OCI-LY1 (cell line): Measurements from ENCODE around the gene NCKAP1.

ENCODE experiments used
- CTCF ChIP-seq: fragments of 200-600 bp; sonication (generic), shearing (Covaris generic); IDR thresholded peaks from 2 replicates; pipeline ENCODE4 v1.5.1; 2017; ENCODE audit warnings: mild to moderate bottlenecking, antibody characterized with exemption, low read length, moderate library complexity, mixed read lengths
- EZH2 ChIP-seq: fragments of 200-600 bp; sonication (generic), shearing (Covaris generic); IDR thresholded peaks from 2 replicates; pipeline ENCODE4 v1.8.0; 2017; ENCODE audit warnings: borderline replicate concordance, mixed run types, mild to moderate bottlenecking, antibody characterized with exemption, low read length, moderate library complexity, mixed read lengths

- no peak for TF ChIP-seq CTCF
- TF ChIP-seq EZH2: no peak
Measured at GRCh38 chr2:182887093-182887492, 151.2 kb downstream of the NCKAP1 start.
